ENCODE results near the gene SORBS2. TPM values are rescaled to one million over a fixed set of nuclear protein-coding genes. Genes with fewer than 3 reads are reported as not detected.

The SORBS2 gene
- total RNA-seq, 1 experiment from 2014 or later, result 9.7 TPM

- H4K91ac ChIP-seq (ENCODE audit: insufficient read length, low read depth, low read length), result no peak overlapping the region
- no peak overlapping the region for H2BK120ac ChIP-seq (ENCODE audit: low read depth, low read length, poor library complexity, severe bottlenecking)
- no peak overlapping the region for H2AK5ac ChIP-seq (ENCODE audit: insufficient read length, low read length)
- DNase-seq, result no peak
- H3K27me3 Mint-ChIP-seq (ENCODE audit: low read depth), result no peaks in the 10 kb centered on the region; the same call in 1 of the 2 replicates
- H3K4me3 Mint-ChIP-seq, result no peak overlapping the region
- no peak overlapping the region for H3K27ac ChIP-seq (ENCODE audit: insufficient read length, low read depth, low read length)
- no peak overlapping the region for H3K4me2 ChIP-seq (ENCODE audit: insufficient read depth, insufficient read length, low read length)
- no peak overlapping the region for H2BK12ac ChIP-seq (ENCODE audit: insufficient read length, low read depth, low read length)
- TF ChIP-seq, protein P1, sequence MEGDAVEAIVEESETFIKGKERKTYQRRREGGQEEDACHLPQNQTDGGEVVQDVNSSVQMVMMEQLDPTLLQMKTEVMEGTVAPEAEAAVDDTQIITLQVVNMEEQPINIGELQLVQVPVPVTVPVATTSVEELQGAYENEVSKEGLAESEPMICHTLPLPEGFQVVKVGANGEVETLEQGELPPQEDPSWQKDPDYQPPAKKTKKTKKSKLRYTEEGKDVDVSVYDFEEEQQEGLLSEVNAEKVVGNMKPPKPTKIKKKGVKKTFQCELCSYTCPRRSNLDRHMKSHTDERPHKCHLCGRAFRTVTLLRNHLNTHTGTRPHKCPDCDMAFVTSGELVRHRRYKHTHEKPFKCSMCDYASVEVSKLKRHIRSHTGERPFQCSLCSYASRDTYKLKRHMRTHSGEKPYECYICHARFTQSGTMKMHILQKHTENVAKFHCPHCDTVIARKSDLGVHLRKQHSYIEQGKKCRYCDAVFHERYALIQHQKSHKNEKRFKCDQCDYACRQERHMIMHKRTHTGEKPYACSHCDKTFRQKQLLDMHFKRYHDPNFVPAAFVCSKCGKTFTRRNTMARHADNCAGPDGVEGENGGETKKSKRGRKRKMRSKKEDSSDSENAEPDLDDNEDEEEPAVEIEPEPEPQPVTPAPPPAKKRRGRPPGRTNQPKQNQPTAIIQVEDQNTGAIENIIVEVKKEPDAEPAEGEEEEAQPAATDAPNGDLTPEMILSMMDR (conservative IDR thresholded peaks at IDR 0.05), result no peak
- no peak overlapping the region for H2BK5ac ChIP-seq (ENCODE audit: insufficient read length, low read length)
- no peaks in the 10 kb centered on the region for H4K20me1 ChIP-seq (ENCODE audit: control insufficient read depth, insufficient read depth, insufficient read length)
- peaks cover 17 to 46% (median 36%) of the 10 kb centered on the region in 3 experiments for H3K36me3 Mint-ChIP-seq (ENCODE audit: insufficient read depth in 1 of 3, low read depth in 3 of 3)
- no peak overlapping the region for H3K23ac ChIP-seq (ENCODE audit: insufficient read length, low read depth, low read length)
- no peak overlapping the region for H3K4ac ChIP-seq (ENCODE audit: low read depth, low read length)
- no peak overlapping the region for H4K5ac ChIP-seq (ENCODE audit: insufficient read length, low read depth, low read length)
- H3K79me2 ChIP-seq (ENCODE audit: insufficient read depth, low read length), result no peaks in the 10 kb centered on the region
- H3K27ac Mint-ChIP-seq, result no peak overlapping the region
- peaks cover 28 to 36% of the 10 kb centered on the region in 2 experiments for H3K9me3 Mint-ChIP-seq
- peaks cover 8 to 17% of the 10 kb centered on the region in 2 experiments for H3K4me1 Mint-ChIP-seq
- no peak overlapping the region for H2AFZ ChIP-seq (ENCODE audit: low read length)
- H3K56ac ChIP-seq (ENCODE audit: insufficient read length, low read depth, low read length), result no peak overlapping the region
- peaks cover 4% of the 10 kb centered on the region for H3K9me3 ChIP-seq (ENCODE audit: control insufficient read depth, low read depth, low read length)
- H3K4me1 ChIP-seq (ENCODE audit: insufficient read depth, low read length), result peaks cover 1% of the 10 kb centered on the region; the same call in 1 of the 2 replicates
- H4K8ac ChIP-seq (replicated peaks; ENCODE audit: insufficient read length, low read depth, low read length), result no peak overlapping the region
- H3K23me2 ChIP-seq (ENCODE audit: insufficient read length, low read depth, low read length, poor library complexity, severe bottlenecking), result no peaks in the 10 kb centered on the region
- no peak overlapping the region for H3K14ac ChIP-seq (ENCODE audit: insufficient read depth, low read length)
- no peak overlapping the region for H3K18ac ChIP-seq (ENCODE audit: insufficient read length, low read depth, low read length)
- H3K27me3 ChIP-seq (ENCODE audit: insufficient read depth, low read length), result no peaks in the 10 kb centered on the region
- no peak overlapping the region for H2BK15ac ChIP-seq (ENCODE audit: low read depth, low read length)
- H3K79me1 ChIP-seq (ENCODE audit: insufficient read depth, low read depth, low read length, poor library complexity, severe bottlenecking), result no peaks in the 10 kb centered on the region
- no peak overlapping the region for H2BK20ac ChIP-seq (ENCODE audit: low read depth, low read length, poor library complexity, severe bottlenecking)
- no CpG with 5 or more reads among the region's 1 CpG for WGBS (ENCODE audit: extremely low coverage, insufficient read length, low lambda C conversion rate)
- no peak overlapping the region for H3T11ph ChIP-seq (ENCODE audit: low read length)
- H3K9ac ChIP-seq (ENCODE audit: extremely low read depth, insufficient read length, low read length), result no peak overlapping the region
These were observed 41.0 kb upstream of the SORBS2 start for GRCh38 chr4:185852961-185853360.
